GM12878 (cell line): ENCODE results near the gene ATP6V1G1. TPM values are rescaled to one million over a fixed set of nuclear protein-coding genes. Genes with fewer than 3 reads are reported as not detected.

Experiments used
- BMI1 ChIP-seq: fragments of 450-650 bp; IDR thresholded peaks from 2 replicates; pipeline ENCODE4 v1.6.1; 2016; ENCODE audit warnings: mild to moderate bottlenecking, moderate library complexity, borderline replicate concordance
- CREM ChIP-seq: IDR thresholded peaks from 2 replicates; pipeline ENCODE4 v1.6.1; 2014; ENCODE audit warnings: antibody characterized with exemption, low read depth
- CUX1 ChIP-seq: IDR thresholded peaks from 2 replicates; pipeline ENCODE4 v1.6.1; 2012; ENCODE audit warnings: improper control_type of control experiment, low read depth, low read length; ENCODE audit not compliant: insufficient replicate concordance
- GABPA ChIP-seq: IDR thresholded peaks from 2 replicates; pipeline ENCODE4 v1.6.1; 2014; ENCODE audit warnings: antibody characterized with exemption, low read depth, mild to moderate bottlenecking, inconsistent platforms
- IKZF1 ChIP-seq: fragments of 450-650 bp; conservative IDR thresholded peaks from 2 replicates; pipeline ENCODE4 v1.6.1; 2017; ENCODE audit warnings: antibody characterized with exemption, mild to moderate bottlenecking
- IRF5 ChIP-seq: fragments of 450-650 bp; IDR thresholded peaks from 2 replicates; pipeline ENCODE4 v1.6.1; 2017; ENCODE audit warnings: borderline replicate concordance
- JUNB ChIP-seq: IDR thresholded peaks from 2 replicates; pipeline ENCODE4 v1.6.1; 2016; ENCODE audit warnings: antibody characterized with exemption, mild to moderate bottlenecking
- MEF2B ChIP-seq: fragments of 450-650 bp; IDR thresholded peaks from 2 replicates; pipeline ENCODE4 v1.6.1; 2018; ENCODE audit warnings: mild to moderate bottlenecking, moderate library complexity; ENCODE audit not compliant: partially characterized antibody, poor library complexity, severe bottlenecking
- NFXL1 ChIP-seq: fragments of 450-650 bp; IDR thresholded peaks from 2 replicates; pipeline ENCODE4 v1.6.1; 2017; ENCODE audit warnings: antibody characterized with exemption, mild to moderate bottlenecking, borderline replicate concordance
- POLR2AphosphoS2 ChIP-seq: IDR thresholded peaks from 2 replicates; pipeline ENCODE4 v1.6.1; 2011; ENCODE audit warnings: low read depth, mild to moderate bottlenecking, low read length, improper control_type of control experiment, moderate library complexity
- RBBP5 ChIP-seq: fragments of 200-600 bp; sonication (generic); conservative IDR thresholded peaks from 2 replicates; pipeline ENCODE4 v1.6.1; 2016
- RUNX3 ChIP-seq: IDR thresholded peaks from 2 replicates; pipeline ENCODE4 v1.6.1; 2012; ENCODE audit warnings: low read length, inconsistent platforms
- SMARCA5 ChIP-seq: fragments of 450-650 bp; IDR thresholded peaks from 2 replicates; pipeline ENCODE4 v1.6.1; 2017; ENCODE audit warnings: mild to moderate bottlenecking
- SREBF2 ChIP-seq: IDR thresholded peaks from 2 replicates; pipeline ENCODE4 v1.6.1; 2012; ENCODE audit warnings: mild to moderate bottlenecking, low read length
- ZBTB11 ChIP-seq: fragments of 450-650 bp; formaldehyde crosslinking; IDR thresholded peaks from 2 replicates; pipeline ENCODE4 v1.5.0; 2022; ENCODE audit warnings: mild to moderate bottlenecking, missing genetic modification characterization
- ZNF24 ChIP-seq: fragments of 450-650 bp; IDR thresholded peaks from 2 replicates; pipeline ENCODE4 v1.6.1; 2017; ENCODE audit warnings: antibody characterized with exemption, mild to moderate bottlenecking
- ZNF592 ChIP-seq: fragments of 450-650 bp; IDR thresholded peaks from 2 replicates; pipeline ENCODE4 v1.6.1; 2017; ENCODE audit warnings: mild to moderate bottlenecking, moderate library complexity
- ZZZ3 ChIP-seq: IDR thresholded peaks from 2 replicates; pipeline ENCODE4 v1.6.1; 2011; ENCODE audit warnings: low read depth; ENCODE audit not compliant: control insufficient read depth, insufficient read length
- polyA plus RNA-seq, 11 experiments: library from polyadenylated mRNA; depleted of rRNA in 4 of 11; unstranded in 6 of 11; stranded (reverse) in 5 of 11; fragments of >200 nt; fragmentation: Nextera tagmentation in 4 of 11; fragmentation: Illumina TruSeq in 1 of 11; extraction: Ambion mirVana in 4 of 11; extraction: Trizol in 1 of 11; gene quantifications; 1 replicate in 1 of 11; 2 replicates in 10 of 11; pipeline versions ENCODE4 v1.2.1 to v1.2.3, GENCODE V29; 2011 to 2016; ENCODE audit warnings: inconsistent platforms in 2 of 11, missing spikeins in 2 of 11, low read depth in 1 of 11
- total RNA-seq, 4 experiments: library from RNA; depleted of rRNA in 3 of 4; stranded (reverse); fragments of >200 nt in 3 of 4; fragmentation: Illumina TruSeq in 1 of 4; extraction: Trizol in 1 of 4; gene quantifications; 2 replicates each; pipeline versions ENCODE4 v1.2.1 to v1.2.3, GENCODE V29; 2013 to 2021

Gene ATP6V1G1
- total and polyA plus RNA-seq, 10 of the 15 experiments (the other 5 are each of a cell fraction or from before 2014, with no cell fraction given): 34.2 to 204 (median 82.5) TPM

GRCh38 chr9:114591291-114591787, 3.8 kb downstream of the ATP6V1G1 start (continued):
- TF ChIP-seq ZNF24 (no peak), SMARCA5 (no peak), BMI1 (no peak), GABPA (no peak), JUNB (peak; percentile 66), MEF2B (peak; percentile 66), POLR2AphosphoS2 (no peak), IRF5 (no peak), RBBP5 (no peak), CREM (no peak), IKZF1 (0 out of 2 replicates have a peak, but pooled peaks have one; percentile 20), RUNX3 (peak; percentile 28), NFXL1 (no peak), CUX1 (no peak), ZBTB11 (CRISPR knock-in tag) (no peak), SREBF2 (no peak), ZNF592 (no peak), ZZZ3 (no peak)
